Esophagus (tissue), 2 donors: ENCODE data around the gene ZFC3H1. TPM values are rescaled to one million over a fixed set of nuclear protein-coding genes. Genes with fewer than 3 reads are reported as not detected.

Experiments used
- H3K27ac ChIP-seq, 2 donors: one replicate each; pipeline ENCODE4 v1.5.1; 2013; ENCODE audit warnings: low read depth in 2 of 2, mild to moderate bottlenecking in 2 of 2, inconsistent platforms in 1 of 2, low read length in 1 of 2, moderate library complexity in 1 of 2
- H3K27me3 ChIP-seq, 2 donors: one replicate each; pipeline ENCODE4 v1.6.1; 2013; ENCODE audit warnings: low read length in 2 of 2, control low read depth in 1 of 2, mild to moderate bottlenecking in 1 of 2; ENCODE audit not compliant: insufficient read depth in 2 of 2, control insufficient read depth in 1 of 2
- H3K36me3 ChIP-seq, 2 donors: one replicate each; pipeline ENCODE4 v1.6.1; 2013; ENCODE audit warnings: low read length in 1 of 2; ENCODE audit not compliant: control insufficient read depth in 2 of 2, insufficient read depth in 2 of 2
- H3K4me1 ChIP-seq, 2 donors: one replicate each; pipeline ENCODE4 v1.6.1; 2013; ENCODE audit warnings: low read length in 1 of 2; ENCODE audit not compliant: control insufficient read depth in 2 of 2, insufficient read depth in 2 of 2
- H3K4me3 ChIP-seq, 2 donors: one replicate each; pipeline ENCODE4 v1.5.1; 2013; ENCODE audit warnings: low read length in 2 of 2, mild to moderate bottlenecking in 2 of 2, low read depth in 1 of 2, moderate library complexity in 1 of 2
- H3K9me3 ChIP-seq, 2 donors: one replicate each; pipeline ENCODE4 v1.6.1; 2013; ENCODE audit warnings: mild to moderate bottlenecking in 2 of 2, low read depth in 1 of 2, low read length in 1 of 2, moderate library complexity in 1 of 2; ENCODE audit not compliant: control insufficient read depth in 2 of 2, insufficient read depth in 1 of 2
- WGBS, 2 donors: extraction: QIAGEN DNeasy Blood & Tissue Kit; methylation state at CpG; one replicate each; pipeline ENCODE4 v1.1.7; 2013; 5-methylcytosine and 5-hydroxymethylcytosine counted together
- polyA plus RNA-seq, 2 donors: library from polyadenylated mRNA; stranded (reverse); fragments of 200-250 nt; gene quantifications; one replicate each; pipeline ENCODE4 v1.2.3, GENCODE V29; 2013
- donor health status: healthy with polysubstance abuse.
- donor health status: Bipolar disorder and iron deficiency.

The ZFC3H1 gene
- polyA plus RNA-seq, 2 donors: 15.5 to 24.7 TPM

DNA sequence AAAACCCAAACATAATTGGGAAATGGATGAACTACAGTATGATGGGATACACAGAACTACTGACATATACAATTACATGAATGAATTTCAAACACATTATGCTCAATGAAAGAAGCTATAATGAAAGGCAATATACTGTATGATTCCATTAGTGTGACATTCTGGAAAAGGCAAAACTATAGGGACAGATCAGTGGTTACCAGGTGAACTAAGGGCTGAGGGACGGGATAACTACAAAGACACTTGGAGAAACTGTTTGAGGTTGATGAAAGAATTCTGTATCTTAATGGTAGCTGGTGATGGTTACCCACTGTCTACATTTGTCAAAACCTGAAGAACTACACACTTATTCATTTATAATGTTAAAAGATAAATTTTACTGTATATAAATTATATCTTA is 7.7 kb downstream of the ZFC3H1 start:
- 92 to 100% methylated on average over 1 of the region's 1 CpG for WGBS, 2 donors
- H3K4me3 ChIP-seq: no peak overlapping the region
- no peaks in the 10 kb centered on the region for H3K4me1 ChIP-seq
- no peaks in the 10 kb centered on the region for H3K27me3 ChIP-seq
- no peak overlapping the region for H3K27ac ChIP-seq
- H3K36me3 ChIP-seq: no peaks in the 10 kb centered on the region
- H3K9me3 ChIP-seq: no peaks in the 10 kb centered on the region

DNA sequence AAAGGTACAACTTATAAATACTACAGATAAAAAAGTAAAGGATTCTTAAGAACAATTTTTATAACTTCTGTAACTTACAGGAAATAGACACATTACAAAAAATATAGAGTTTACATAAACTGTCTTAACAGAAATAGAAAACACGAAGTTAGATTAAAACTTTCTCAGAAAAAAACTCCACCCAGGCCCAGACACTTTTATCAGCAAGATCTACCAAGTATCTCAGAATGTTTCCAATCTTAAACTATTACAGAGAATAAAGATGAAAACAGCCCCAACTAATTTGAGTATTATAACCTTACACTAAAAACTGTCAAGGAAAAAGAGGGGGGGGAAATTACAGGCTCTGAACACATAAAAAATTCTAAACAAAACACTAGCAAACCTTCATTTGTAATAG is 8.2 kb downstream of the ZFC3H1 start:
- H3K27me3 ChIP-seq: no peaks in the 10 kb centered on the region
- H3K4me3 ChIP-seq: no peak overlapping the region
- 45 to 53% methylated on average over 1 of the region's 1 CpG for WGBS, 2 donors
- no peaks in the 10 kb centered on the region for H3K36me3 ChIP-seq
- H3K9me3 ChIP-seq: no peaks in the 10 kb centered on the region
- no peak overlapping the region for H3K27ac ChIP-seq
- no peaks in the 10 kb centered on the region for H3K4me1 ChIP-seq

DNA sequence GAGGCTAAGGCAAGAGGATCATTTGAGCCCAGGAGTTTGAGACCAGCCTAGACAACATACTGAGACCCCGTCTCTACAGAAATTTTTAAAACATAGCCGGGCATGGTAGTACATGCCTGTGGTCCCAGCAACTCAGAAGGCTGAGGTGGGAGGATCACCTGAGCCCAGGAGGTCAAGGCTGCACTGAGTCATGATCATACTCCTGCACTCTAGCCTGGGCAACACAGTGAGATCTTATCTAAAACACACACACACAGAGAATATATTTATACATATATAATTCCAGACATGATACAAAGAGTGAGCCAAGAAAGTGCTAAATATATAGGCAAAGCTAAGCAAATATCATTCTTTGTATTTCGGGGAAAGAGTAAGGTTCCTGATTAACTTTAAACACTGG is 9.4 kb downstream of the ZFC3H1 start:
- no peak overlapping the region for H3K27ac ChIP-seq
- no peaks in the 10 kb centered on the region for H3K36me3 ChIP-seq
- whole genome bisulfite sequencing, 2 donors: 81 to 82% methylated on average over 3 of the region's 3 CpGs

DNA sequence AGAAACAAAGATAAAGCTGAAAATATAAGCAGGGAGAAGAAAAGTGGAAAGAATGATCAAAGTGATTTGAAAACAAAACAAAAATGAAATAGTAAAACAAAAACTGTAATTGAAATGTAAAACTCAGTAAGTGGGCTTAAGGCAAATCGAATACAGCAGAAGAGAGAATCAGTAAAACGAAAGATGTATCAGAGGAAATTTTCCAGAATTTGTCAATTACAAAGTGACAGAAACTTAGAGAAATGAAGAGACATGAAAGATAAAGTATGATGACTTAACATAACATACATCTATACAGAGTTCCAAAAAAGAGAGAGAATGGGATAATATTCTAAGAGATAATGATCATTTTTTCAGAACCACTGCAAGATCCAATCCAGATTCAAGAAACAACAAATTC is 10.5 kb downstream of the ZFC3H1 start:
- H3K4me3 ChIP-seq: no peak overlapping the region
- H3K9me3 ChIP-seq: no peaks in the 10 kb centered on the region
- H3K36me3 ChIP-seq: no peaks in the 10 kb centered on the region
- no peaks in the 10 kb centered on the region for H3K4me1 ChIP-seq
- WGBS, 2 donors: 94 to 97% methylated on average over 2 of the region's 2 CpGs
- H3K27ac ChIP-seq: no peak overlapping the region
- no peaks in the 10 kb centered on the region for H3K27me3 ChIP-seq

More for the DNA sequence above, 9.4 kb downstream of the ZFC3H1 start:
- Histone ChIP-seq H3K4me1 (no peaks in the 10 kb centered on the region), H3K4me3 (no peak overlapping the region), H3K9me3 (no peaks in the 10 kb centered on the region), H3K27me3 (no peaks in the 10 kb centered on the region)

DNA sequence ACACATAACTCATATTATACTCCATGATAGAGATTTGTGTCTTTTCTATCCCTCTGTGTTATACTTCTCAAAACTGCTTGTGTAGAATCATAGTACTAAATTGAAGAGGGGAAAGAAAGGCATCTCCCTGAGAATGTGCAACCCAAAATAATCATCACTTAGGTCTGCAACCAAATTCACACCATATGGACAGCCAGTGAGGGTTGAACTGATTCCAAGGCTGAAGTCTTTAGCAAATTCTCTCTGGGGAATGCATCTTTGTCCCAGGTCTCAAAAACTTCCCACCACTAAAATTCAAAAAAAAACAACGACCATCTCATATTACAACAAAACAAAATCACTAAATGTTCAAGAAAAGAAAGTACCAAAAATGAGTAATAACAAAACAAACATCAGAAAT is 11.0 kb downstream of the ZFC3H1 start:
- Histone ChIP-seq H3K4me1 (no peaks in the 10 kb centered on the region), H3K36me3 (no peaks in the 10 kb centered on the region)

DNA sequence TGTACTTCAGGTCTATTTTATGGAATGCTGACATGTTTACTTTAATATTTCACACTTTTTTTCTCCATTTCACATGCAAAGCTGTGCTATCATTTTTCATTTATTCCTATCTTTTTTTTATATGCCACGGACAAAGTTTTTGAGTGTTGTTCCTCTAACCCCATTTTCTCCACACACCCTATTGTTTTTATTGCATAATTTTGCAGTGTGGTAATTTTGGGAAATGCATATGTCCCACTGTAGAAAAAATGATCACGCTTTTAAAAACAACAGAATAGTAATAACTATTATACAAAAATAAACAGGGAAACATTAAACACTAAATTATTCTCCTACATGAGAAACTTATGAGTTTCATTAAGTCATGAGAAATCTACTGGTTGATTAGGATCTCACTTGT is 14.2 kb downstream of the ZFC3H1 start:
- H3K36me3 ChIP-seq: peaks cover 0 to 2% of the 10 kb centered on the region in 2 donors

More for the DNA sequence above, 11.0 kb downstream of the ZFC3H1 start:
- H3K4me3 ChIP-seq: no peak overlapping the region
- H3K27ac ChIP-seq: no peak overlapping the region
- 87 to 95% methylated on average over 1 of the region's 1 CpG for WGBS, 2 donors
- no peaks in the 10 kb centered on the region for H3K27me3 ChIP-seq
- H3K9me3 ChIP-seq: no peaks in the 10 kb centered on the region

DNA sequence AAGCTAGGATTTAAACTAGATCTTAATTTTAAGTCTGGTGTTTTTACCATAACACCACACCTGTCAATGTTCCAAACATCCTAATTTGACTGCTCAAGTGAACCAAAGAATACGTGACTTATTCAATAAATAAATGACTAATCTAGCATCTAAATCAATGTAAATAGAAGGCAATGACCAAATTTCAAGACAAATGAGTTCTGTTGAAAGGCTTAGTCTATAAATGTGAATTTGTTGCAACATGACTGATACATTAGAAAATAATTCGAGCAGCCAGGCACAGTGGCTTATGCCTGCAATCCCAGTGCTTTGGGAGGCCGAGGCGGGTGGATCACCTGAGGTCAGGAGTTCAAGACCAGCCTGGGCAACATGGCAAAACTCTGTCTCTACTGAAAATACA is 15.1 kb downstream of the ZFC3H1 start:
- Histone ChIP-seq H3K4me1 (no peaks in the 10 kb centered on the region), H3K27ac (no peak overlapping the region), H3K4me3 (no peak overlapping the region), H3K27me3 (no peaks in the 10 kb centered on the region), H3K36me3 (peaks cover 0 to 3% of the 10 kb centered on the region in 2 donors), H3K9me3 (no peaks in the 10 kb centered on the region)
- WGBS, 2 donors: 44 to 49% methylated on average over 4 of the region's 4 CpGs

More for the DNA sequence above, 14.2 kb downstream of the ZFC3H1 start:
- Histone ChIP-seq H3K27me3 (no peaks in the 10 kb centered on the region), H3K4me1 (no peaks in the 10 kb centered on the region), H3K4me3 (no peak overlapping the region), H3K9me3 (no peaks in the 10 kb centered on the region), H3K27ac (no peak overlapping the region)
- 87 to 89% methylated on average over 2 of the region's 2 CpGs for WGBS, 2 donors

DNA sequence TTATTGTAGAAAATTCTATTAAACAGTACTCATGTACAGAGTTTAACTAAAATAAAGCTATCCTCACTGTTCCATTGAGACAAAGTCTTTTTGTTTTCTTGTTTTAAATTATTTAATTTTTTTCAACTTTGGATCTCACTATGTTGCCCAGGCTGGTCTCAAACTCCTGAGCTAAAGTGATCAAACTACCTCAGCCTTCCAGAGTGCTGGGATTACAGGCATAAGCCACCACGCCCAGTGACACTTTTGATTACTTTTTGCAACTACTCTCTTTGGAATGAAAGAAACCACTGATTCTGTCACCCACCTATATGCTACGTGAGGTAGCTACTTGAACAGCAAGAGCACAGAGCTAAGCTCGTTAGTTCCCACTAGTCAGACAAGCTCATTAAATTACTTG is 17.1 kb downstream of the ZFC3H1 start:
- Histone ChIP-seq H3K27me3 (no peaks in the 10 kb centered on the region), H3K9me3 (no peaks in the 10 kb centered on the region), H3K36me3 (peaks cover 0 to 6% of the 10 kb centered on the region in 2 donors), H3K27ac (no peak overlapping the region), H3K4me3 (no peak overlapping the region), H3K4me1 (no peaks in the 10 kb centered on the region)
- WGBS, 2 donors: 78 to 83% methylated on average over 3 of the region's 3 CpGs

DNA sequence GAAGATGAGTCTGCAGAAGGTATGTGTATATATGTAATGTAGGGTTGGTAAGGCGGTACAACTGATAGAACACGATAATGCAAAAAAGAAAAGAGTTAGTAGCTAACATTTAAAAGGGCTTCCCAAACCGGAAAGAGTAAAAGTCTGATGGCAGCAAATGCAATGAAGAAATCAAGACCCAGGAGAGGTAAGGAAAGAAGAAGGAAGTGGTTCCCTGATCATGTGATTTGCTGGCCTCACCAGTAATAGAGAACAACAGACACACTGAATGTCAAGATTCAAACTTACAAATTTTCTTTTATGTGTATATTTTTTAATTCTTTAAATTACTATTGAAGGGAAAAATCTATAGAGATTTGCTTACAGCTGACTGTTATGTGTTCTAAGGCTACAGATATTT is 18.4 kb downstream of the ZFC3H1 start:
- Histone ChIP-seq H3K9me3 (no peaks in the 10 kb centered on the region), H3K4me3 (no peak overlapping the region), H3K27ac (no peak overlapping the region), H3K4me1 (no peaks in the 10 kb centered on the region), H3K27me3 (no peaks in the 10 kb centered on the region), H3K36me3 (peaks cover 0 to 9% of the 10 kb centered on the region in 2 donors)
- WGBS, 2 donors: 83 to 91% methylated on average over 3 of the region's 3 CpGs

DNA sequence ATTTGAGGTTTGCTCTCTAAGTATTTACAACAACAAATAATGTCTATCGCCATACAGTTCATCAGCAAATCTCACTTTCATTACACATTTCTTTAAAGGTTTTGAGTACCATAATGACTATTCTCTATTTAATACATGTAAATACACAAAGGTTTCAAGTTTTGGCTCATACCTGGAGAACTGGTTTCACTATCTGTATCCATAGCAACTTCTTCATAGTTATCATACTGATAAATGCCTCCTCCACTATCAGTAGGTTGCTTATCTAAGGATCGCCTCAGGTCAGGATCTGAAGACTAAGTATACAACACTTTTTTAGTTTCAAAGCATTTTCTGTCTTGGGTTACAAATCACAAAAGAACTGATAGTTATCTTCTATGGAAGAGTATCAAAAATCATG is 21.4 kb downstream of the ZFC3H1 start:
- peaks cover 0 to 12% of the 10 kb centered on the region in 2 donors for H3K36me3 ChIP-seq
- H3K27me3 ChIP-seq: no peaks in the 10 kb centered on the region
- H3K4me3 ChIP-seq: no peak overlapping the region
- WGBS, 2 donors: 70 to 77% methylated on average over 2 of the region's 2 CpGs
- H3K9me3 ChIP-seq: no peaks in the 10 kb centered on the region
- H3K27ac ChIP-seq: no peak overlapping the region
- no peaks in the 10 kb centered on the region for H3K4me1 ChIP-seq
